SK-N-SH (cell line): ENCODE measurements around the gene PRPF6. TPM values are rescaled to one million over a fixed set of nuclear protein-coding genes. Genes with fewer than 3 reads are reported as not detected.

Source experiments
- CTCF ChIA-PET: fragments of 300-600, 350-600 bp; formaldehyde crosslinking; extraction: SDS; loops from one replicate; lab custom pipeline; 2021; lab: Yijun Ruan, JAX
- POLR2A ChIA-PET: fragments of 350-600 bp; sonication (Branson Sonifier 250); formaldehyde crosslinking; extraction: SDS; loops from one replicate; lab custom pipeline; 2020; ENCODE audit warnings: antibody characterized with exemption, inconsistent platforms; lab: Yijun Ruan, JAX
- DNase-seq: peaks from one replicate; pipeline ENCODE4 v3.0.0; 2012
- H2AFZ ChIP-seq: fragments of 200-600 bp; sonication (generic); 2 replicates; pipeline ENCODE4 v1.8.1; 2016; ENCODE audit warnings: antibody characterized with exemption, mild to moderate bottlenecking, low read depth
- H3F3A ChIP-seq: fragments of 200-600 bp; sonication (generic); replicated peaks from 2 replicates; pipeline ENCODE3; 2016; ENCODE audit warnings: antibody characterized with exemption, mild to moderate bottlenecking; ENCODE audit not compliant: insufficient read depth
- H3K27ac ChIP-seq, 2 experiments: fragments of 200-500 bp in 1 of 2; fragments of 200-600 bp in 1 of 2; sonication (Bioruptor generic) in 1 of 2; sonication (generic), shearing (Covaris generic) in 1 of 2; 2 replicates each; pipeline versions ENCODE4 v1.5.1 to v1.6.1; 2014 to 2016; ENCODE audit warnings: low read depth in 2 of 2, inconsistent platforms in 1 of 2, low read length in 1 of 2, mild to moderate bottlenecking in 1 of 2, mixed read lengths in 1 of 2
- H3K27me3 ChIP-seq: fragments of 200-600 bp; sonication (generic), shearing (Covaris generic); 2 replicates; pipeline ENCODE4 v1.6.1; 2016; ENCODE audit warnings: mixed run types; ENCODE audit not compliant: insufficient read depth
- H3K36me3 ChIP-seq, 2 experiments: fragments of 200-500 bp in 1 of 2; fragments of 200-600 bp in 1 of 2; sonication (Bioruptor generic) in 1 of 2; sonication (generic) in 1 of 2; replicated peaks in 1 of 2; 2 replicates each; pipeline versions ENCODE3 to v1.5.1; 2014 to 2016; ENCODE audit warnings: low read length in 1 of 2, mild to moderate bottlenecking in 1 of 2; ENCODE audit not compliant: insufficient read depth in 2 of 2, control insufficient read depth in 1 of 2
- H3K4me1 ChIP-seq, 2 experiments: fragments of 200-500 bp in 1 of 2; fragments of 200-600 bp in 1 of 2; sonication (Bioruptor generic) in 1 of 2; sonication (generic), shearing (Covaris generic) in 1 of 2; 2 replicates each; pipeline versions ENCODE4 v1.5.1 to v1.6.1; 2014 to 2016; ENCODE audit warnings: low read depth in 1 of 2, low read length in 1 of 2, mixed run types in 1 of 2; ENCODE audit not compliant: insufficient read depth in 2 of 2, control insufficient read depth in 1 of 2
- H3K4me2 ChIP-seq: fragments of 200-600 bp; sonication (generic), shearing (Covaris generic); 2 replicates; pipeline ENCODE4 v1.6.1; 2017; ENCODE audit warnings: mixed run types
- H3K4me3 ChIP-seq, 2 experiments: fragments of 200-500 bp in 1 of 2; fragments of 200-600 bp in 1 of 2; sonication (Bioruptor generic) in 1 of 2; sonication (generic), shearing (Covaris generic) in 1 of 2; 2 replicates each; pipeline versions ENCODE4 v1.5.1 to v1.8.1; 2014 to 2016; ENCODE audit warnings: low read depth in 2 of 2, inconsistent platforms in 1 of 2, low read length in 1 of 2, mild to moderate bottlenecking in 1 of 2, mixed read lengths in 1 of 2, moderate library complexity in 1 of 2
- H3K79me2 ChIP-seq: fragments of 200-600 bp; sonication (generic); 2 replicates; pipeline ENCODE4 v1.8.1; 2017; ENCODE audit warnings: mild to moderate bottlenecking; ENCODE audit not compliant: insufficient read depth
- H3K9ac ChIP-seq: fragments of 200-600 bp; sonication (generic); 2 replicates; pipeline ENCODE4 v1.6.1; 2017; ENCODE audit warnings: mixed run types
- H3K9me2 ChIP-seq: fragments of 200-600 bp; sonication (generic); 2 replicates; pipeline ENCODE4 v1.6.1; 2017; ENCODE audit warnings: mixed run types
- H3K9me3 ChIP-seq: fragments of 200-600 bp; sonication (generic); 2 replicates; pipeline ENCODE4 v1.6.1; 2017; ENCODE audit warnings: mixed run types, mild to moderate bottlenecking, moderate library complexity
- H4K20me1 ChIP-seq: fragments of 200-600 bp; sonication (generic); 2 replicates; pipeline ENCODE4 v1.6.1; 2017; ENCODE audit warnings: mild to moderate bottlenecking, mixed run types; ENCODE audit not compliant: insufficient read depth
- CTCF ChIP-seq: fragments of 200-600 bp; sonication (generic); IDR thresholded peaks from 2 replicates; pipeline ENCODE4 v1.6.1; 2017; ENCODE audit warnings: antibody characterized with exemption, mild to moderate bottlenecking, moderate library complexity
- EP300 ChIP-seq, 2 experiments: IDR thresholded peaks; 2 replicates each; pipeline versions ENCODE4 v1.4.0 to v1.6.1; 2012; ENCODE audit warnings: borderline replicate concordance in 1 of 2, low read depth in 1 of 2, low read length in 1 of 2
- EZH2phosphoT487 ChIP-seq: fragments of 200-600 bp; sonication (generic); IDR thresholded peaks from 2 replicates; pipeline ENCODE4 v1.6.1; 2017; ENCODE audit warnings: low read depth, mixed run types, mild to moderate bottlenecking, antibody characterized with exemption, moderate library complexity, borderline replicate concordance
- FOXJ3 ChIP-seq: sonication (generic); formaldehyde crosslinking; IDR thresholded peaks from 2 replicates; pipeline ENCODE4 v1.5.1; 2020; ENCODE audit warnings: mild to moderate bottlenecking, missing genetic modification reagents
- GABPA ChIP-seq: IDR thresholded peaks from 2 replicates; pipeline ENCODE4 v1.4.0; 2012; ENCODE audit warnings: low read depth, mild to moderate bottlenecking
- MXI1 ChIP-seq: IDR thresholded peaks from 2 replicates; pipeline ENCODE4 v1.6.1; 2012; ENCODE audit warnings: mild to moderate bottlenecking, low read depth, low read length, improper control_type of control experiment
- POLR2AphosphoS5 ChIP-seq: IDR thresholded peaks from 2 replicates; pipeline ENCODE4 v1.6.1; 2012; ENCODE audit warnings: low read depth, low read length
- RAD21 ChIP-seq: IDR thresholded peaks from 2 replicates; pipeline ENCODE4 v1.6.1; 2012; ENCODE audit warnings: mild to moderate bottlenecking, low read length
- RCOR1 ChIP-seq: fragments of 150-350 bp; IDR thresholded peaks from 2 replicates; pipeline ENCODE4 v1.6.1; 2017; ENCODE audit warnings: antibody characterized with exemption, low read length
- SIN3A ChIP-seq: IDR thresholded peaks from 2 replicates; pipeline ENCODE4 v1.6.1; 2012; ENCODE audit warnings: low read depth, mild to moderate bottlenecking, low read length, moderate library complexity, borderline replicate concordance
- TCF12 ChIP-seq: IDR thresholded peaks from 2 replicates; pipeline ENCODE4 v1.4.0; 2012
- USF1 ChIP-seq: IDR thresholded peaks from 2 replicates; pipeline ENCODE4 v1.4.0; 2012; ENCODE audit warnings: low read depth, borderline replicate concordance
- USF2 ChIP-seq: fragments of 150-350 bp; IDR thresholded peaks from 2 replicates; pipeline ENCODE4 v1.6.1; 2017; ENCODE audit warnings: antibody characterized with exemption, low read length, low read depth, borderline replicate concordance
- YY1 ChIP-seq: IDR thresholded peaks from 2 replicates; pipeline ENCODE4 v1.4.0; 2012; ENCODE audit warnings: low read depth, mild to moderate bottlenecking
- WGBS: methylation state at CpG from one replicate; pipeline ENCODE4 v1.1.6; 2017; ENCODE audit warnings: low lambda C conversion rate; 5-methylcytosine and 5-hydroxymethylcytosine counted together
- polyA plus RNA-seq, 3 experiments: library from polyadenylated mRNA; depleted of rRNA; stranded (reverse); fragments of >200 nt; gene quantifications; 2 replicates each; pipeline ENCODE4 v1.2.3, GENCODE V29; 2012

Gene PRPF6
- polyA plus RNA-seq, 1 of the 3 experiments (the other 2 are of a cell fraction), result 59.1 TPM

GRCh38 chr20:63957004-63957689 lies 23.8 kb upstream of the PRPF6 start (continued):
- TF ChIP-seq FOXJ3 (CRISPR knock-in tag), result no peak
- TF ChIP-seq CTCF, result no peak; the same call in 1 of the 2 replicates
- no peak for TF ChIP-seq USF1

- peaks cover 6 to 21% of the 10 kb centered on the region in 2 experiments; a peak in 1 of 4 replicates for H3K4me1 ChIP-seq
- no peaks in the 10 kb centered on the region for H3K9me2 ChIP-seq
- H3F3A ChIP-seq, result peaks cover 8% of the 10 kb centered on the region
- no peak for TF ChIP-seq POLR2AphosphoS5
- no peak overlapping the region for H3K4me3 ChIP-seq
- H3K36me3 ChIP-seq, result peaks cover 0 to 37% of the 10 kb centered on the region in 2 experiments
- ChIA-PET POLR2A (interaction anchor here (1.4 to 1.5 kb wide), 2 partner anchors 21 to 23 kb away, joined by 3 to 4 read pairs; partner anchors contain the start of genes PRPF6 and SAMD10), CTCF (interaction anchor here (1.0 to 4.8 kb wide), 4 partner anchors 17 to 174 kb away, joined by 5 to 32 read pairs (median 6); partner anchors contain the start of gene PRPF6)
- H3K79me2 ChIP-seq, result peaks cover 33% of the 10 kb centered on the region
- no peaks in the 10 kb centered on the region for H3K9me3 ChIP-seq
- WGBS, result 70% methylated on average over 12 of the region's 13 CpGs
- H3K27ac ChIP-seq, result peak overlapping the region; percentile 72 to 79; a peak in 3 of 4 replicates
- no peak overlapping the region for H2AFZ ChIP-seq
- H3K4me2 ChIP-seq, result peak overlapping the region; percentile 97
- DNase-seq, result no peak
- H4K20me1 ChIP-seq, result peaks cover 20% of the 10 kb centered on the region
- H3K9ac ChIP-seq, result no peak overlapping the region; the same call in 1 of the 2 replicates
- H3K27me3 ChIP-seq, result no peaks in the 10 kb centered on the region
These were observed 23.1 kb upstream of the PRPF6 start for GRCh38 chr20:63957690-63958441.

GRCh38 chr20:63958471-63958870 lies 22.5 kb upstream of the PRPF6 start:
- POLR2A ChIA-PET, result no interaction called here
- Histone ChIP-seq H3K9me3 (no peaks in the 10 kb centered on the region), H3K4me2 (no peak overlapping the region), H3K27ac (no peak overlapping the region), H3K27me3 (no peaks in the 10 kb centered on the region), H4K20me1 (peaks cover 16% of the 10 kb centered on the region), H3F3A (peaks cover 8% of the 10 kb centered on the region), H3K9ac (no peak overlapping the region), H2AFZ (no peak overlapping the region), H3K9me2 (no peaks in the 10 kb centered on the region), H3K36me3 (peaks cover 0 to 42% of the 10 kb centered on the region in 2 experiments), H3K4me1 (peaks cover 6 to 21% of the 10 kb centered on the region in 2 experiments; a peak in 1 of 4 replicates), H3K79me2 (peaks cover 27% of the 10 kb centered on the region), H3K4me3 (no peak overlapping the region)
- WGBS, result 94% methylated on average over 2 of the region's 4 CpGs
- no peak for DNase-seq
- CTCF ChIA-PET, result interaction anchor here (1.0 to 4.8 kb wide), 3 partner anchors 16 to 48 kb away, joined by 5 to 32 read pairs (median 6); partner anchors contain the start of gene PRPF6
- TF ChIP-seq YY1, result no peak
- no peak for TF ChIP-seq EP300 (IDR thresholded peaks at IDR 0.05; ENCODE audit: borderline replicate concordance in 1 of 2, low read depth in 1 of 2, low read length in 1 of 2)
- no peak for TF ChIP-seq USF2
- no peak for TF ChIP-seq GABPA
- TF ChIP-seq RCOR1, result no peak
- no peak for TF ChIP-seq MXI1
- TF ChIP-seq EZH2phosphoT487, result no peak
- no peak for TF ChIP-seq RAD21
- TF ChIP-seq TCF12, result no peak
- TF ChIP-seq SIN3A, result no peak
